ENCODE measurements around the gene LIPT2.
"Not testable (repeated sequence)": the region's sequence is repeated elsewhere in the genome, so short reads cannot be mapped to it uniquely, and the experiment has no call there.

The LIPT2 gene

GRCh38 chr11:74520927-74521665 is 27.6 kb upstream of the LIPT2 start:
- no peak for TF ChIP-seq CTCF (IDR thresholded peaks at IDR 0.05; ENCODE audit: low read depth, low read length, missing control alignments)
- DNase-seq (ENCODE audit: extremely low read depth, low read depth), result no peak
- H3K4me3 ChIP-seq (replicated peaks; ENCODE audit: low read depth, low read length), result no peak overlapping the region

GRCh38 chr11:74520316-74520715 is 26.8 kb upstream of the LIPT2 start:
- TF ChIP-seq CTCF (IDR thresholded peaks at IDR 0.05; ENCODE audit: low read depth, low read length, missing control alignments), result no peak
- H3K4me3 ChIP-seq (replicated peaks; ENCODE audit: low read depth, low read length), result no peak overlapping the region
- no peak for DNase-seq (ENCODE audit: extremely low read depth, low read depth)

- no peak for DNase-seq (ENCODE audit: extremely low read depth, low read depth)
- TF ChIP-seq CTCF (IDR thresholded peaks at IDR 0.05; ENCODE audit: low read depth, low read length, missing control alignments), result no peak
- no peak overlapping the region for H3K4me3 ChIP-seq (replicated peaks; ENCODE audit: low read depth, low read length)
Measured at GRCh38 chr11:74519710-74520109, 26.2 kb upstream of the LIPT2 start.

- not testable (repeated sequence) for DNase-seq (ENCODE audit: extremely low read depth, low read depth); H3K4me3 ChIP-seq (replicated peaks; ENCODE audit: low read depth, low read length)
Measured at GRCh38 chr11:74517592-74517991, 24.1 kb upstream of the LIPT2 start.

- no peak overlapping the region for H3K4me3 ChIP-seq (replicated peaks; ENCODE audit: low read depth, low read length)
- TF ChIP-seq CTCF (IDR thresholded peaks at IDR 0.05; ENCODE audit: low read depth, low read length, missing control alignments), result no peak
- no peak for DNase-seq (ENCODE audit: extremely low read depth, low read depth)
Measured at GRCh38 chr11:74507582-74507981, 14.1 kb upstream of the LIPT2 start.

GRCh38 chr11:74506823-74507222 is 13.3 kb upstream of the LIPT2 start:
- no peak for TF ChIP-seq CTCF (IDR thresholded peaks at IDR 0.05; ENCODE audit: low read depth, low read length, missing control alignments)
- no peak for DNase-seq (ENCODE audit: extremely low read depth, low read depth)
- H3K4me3 ChIP-seq (replicated peaks; ENCODE audit: low read depth, low read length), result no peak overlapping the region

GRCh38 chr11:74505911-74506310 is 12.4 kb upstream of the LIPT2 start:
- no peak for DNase-seq (ENCODE audit: extremely low read depth, low read depth)
- no peak overlapping the region for H3K4me3 ChIP-seq (replicated peaks; ENCODE audit: low read depth, low read length)
- no peak for TF ChIP-seq CTCF (IDR thresholded peaks at IDR 0.05; ENCODE audit: low read depth, low read length, missing control alignments)
